HepG2 (cell line): ENCODE measurements around the gene RUNX2. TPM values are rescaled to one million over a fixed set of nuclear protein-coding genes. Genes with fewer than 3 reads are reported as not detected.

Source experiments
- CSRNP2 ChIP-seq: sonication (generic); formaldehyde crosslinking; conservative IDR thresholded peaks from 2 replicates; pipeline ENCODE4 v1.8.0; 2022; ENCODE audit warnings: low read depth, missing genetic modification reagents
- DMTF1 ChIP-seq: sonication (generic); formaldehyde crosslinking; IDR thresholded peaks from 2 replicates; pipeline ENCODE4 v1.4.0; 2020; ENCODE audit warnings: mild to moderate bottlenecking, missing genetic modification reagents
- ELF3 ChIP-seq: IDR thresholded peaks from 2 replicates; pipeline ENCODE4 v1.6.1; 2016; ENCODE audit warnings: missing genetic modification reagents, missing compliant biosample characterization
- ETV6 ChIP-seq: sonication (generic); formaldehyde crosslinking; conservative IDR thresholded peaks from 2 replicates; pipeline ENCODE4 v1.4.0; 2020; ENCODE audit warnings: missing genetic modification reagents
- GLI4 ChIP-seq: sonication (generic); formaldehyde crosslinking; IDR thresholded peaks from 2 replicates; pipeline ENCODE4 v1.5.1; 2020; ENCODE audit warnings: missing genetic modification reagents, mild to moderate bottlenecking, moderate library complexity, borderline replicate concordance
- NFIB ChIP-seq: sonication (generic); formaldehyde crosslinking; IDR thresholded peaks from 2 replicates; pipeline ENCODE4 v1.9.0; 2021; ENCODE audit warnings: missing genetic modification reagents, mild to moderate bottlenecking, borderline replicate concordance
- PRDM15 ChIP-seq: sonication (generic); formaldehyde crosslinking; IDR thresholded peaks from 2 replicates; pipeline ENCODE4 v1.4.0; 2020; ENCODE audit warnings: missing genetic modification reagents
- REL ChIP-seq: sonication (generic); formaldehyde crosslinking; conservative IDR thresholded peaks from 2 replicates; pipeline ENCODE4 v1.8.0; 2022; ENCODE audit warnings: mild to moderate bottlenecking, missing genetic modification reagents, moderate library complexity
- SNAPC2 ChIP-seq: sonication (generic); formaldehyde crosslinking; IDR thresholded peaks from 2 replicates; pipeline ENCODE4 v1.8.1; 2022; ENCODE audit warnings: mild to moderate bottlenecking, missing genetic modification reagents
- SOX13 ChIP-seq, 3 experiments: fragments of 450-650 bp in 1 of 3; sonication (generic) in 1 of 3; formaldehyde crosslinking in 1 of 3; IDR thresholded peaks in 2 of 3; conservative IDR thresholded peaks in 1 of 3; 2 replicates each; pipeline versions ENCODE4 v1.5.0 to v1.6.1; 2016 to 2020; ENCODE audit warnings: antibody characterized with exemption in 1 of 3, mild to moderate bottlenecking in 1 of 3, missing compliant biosample characterization in 1 of 3, missing genetic modification reagents in 1 of 3, moderate library complexity in 1 of 3
- TCF7L2 ChIP-seq: IDR thresholded peaks from 2 replicates; pipeline ENCODE4 v1.6.1; 2011; ENCODE audit warnings: mild to moderate bottlenecking, low read depth, low read length, moderate library complexity
- ZNF121 ChIP-seq: sonication (generic); formaldehyde crosslinking; IDR thresholded peaks from 2 replicates; pipeline ENCODE4 v1.5.0; 2020; ENCODE audit warnings: mild to moderate bottlenecking, missing genetic modification reagents
- ZNF276 ChIP-seq: sonication (generic); formaldehyde crosslinking; IDR thresholded peaks from 2 replicates; pipeline ENCODE4 v1.4.0; 2020; ENCODE audit warnings: mild to moderate bottlenecking, low read depth, missing genetic modification reagents
- ZNF597 ChIP-seq: sonication (generic); formaldehyde crosslinking; IDR thresholded peaks from 2 replicates; pipeline ENCODE4 v1.5.0; 2020; ENCODE audit warnings: missing genetic modification reagents
- ZNF7 ChIP-seq: IDR thresholded peaks from 2 replicates; pipeline ENCODE4 v1.6.1; 2016; ENCODE audit warnings: missing biosample characterization, missing genetic modification reagents
- ZNF737 ChIP-seq: sonication (generic); formaldehyde crosslinking; IDR thresholded peaks from 2 replicates; pipeline ENCODE4 v1.5.0; 2020; ENCODE audit warnings: missing genetic modification reagents, mild to moderate bottlenecking, borderline replicate concordance
- ZNF75D ChIP-seq: sonication (generic); formaldehyde crosslinking; IDR thresholded peaks from 2 replicates; pipeline ENCODE4 v1.8.1; 2023; ENCODE audit warnings: missing genetic modification reagents, mild to moderate bottlenecking, borderline replicate concordance
- polyA plus RNA-seq, 8 experiments: library from polyadenylated mRNA; depleted of rRNA in 3 of 8; stranded (reverse) in 7 of 8; unstranded in 1 of 8; fragments of >200 nt; fragmentation: Illumina TruSeq in 4 of 8; extraction: Trizol in 4 of 8; gene quantifications; 2 replicates each; pipeline versions ENCODE4 v1.2.1 to v1.2.3, GENCODE V29; 2011 to 2016; ENCODE audit warnings: low read depth in 4 of 8, missing spikeins in 1 of 8, mixed read lengths in 1 of 8; ENCODE audit not compliant: insufficient read depth in 1 of 8
- total RNA-seq, 5 experiments: library from RNA; depleted of rRNA; stranded (reverse); fragments of >200 nt; fragmentation: Illumina TruSeq; extraction: Trizol; gene quantifications; 2 replicates each; pipeline ENCODE4 v1.2.3, GENCODE V29; 2016; ENCODE audit warnings: low read depth in 1 of 5

The RUNX2 gene
- total and polyA plus RNA-seq, 2 of the 13 experiments (the other 11 are each of a cell fraction or from before 2014, with no cell fraction given): not detected

- TF ChIP-seq PRDM15 (CRISPR knock-in tag): no peak
- TF ChIP-seq ZNF75D (CRISPR knock-in tag): no peak
- no peak for TF ChIP-seq ZNF7 (CRISPR knock-in tag)
- TF ChIP-seq REL (CRISPR knock-in tag): no peak
- no peak for TF ChIP-seq ZNF121 (CRISPR knock-in tag)
- TF ChIP-seq GLI4 (CRISPR knock-in tag): no peak
- TF ChIP-seq DMTF1 (CRISPR knock-in tag): no peak
- 0 out of 2 replicates have a peak, but pooled peaks have one; percentile 45 for TF ChIP-seq ZNF276 (CRISPR knock-in tag)
- TF ChIP-seq ELF3 (CRISPR knock-in tag): peak; percentile 100
- peak; percentile 57; the same call in 1 of the 2 replicates for TF ChIP-seq SNAPC2 (CRISPR knock-in tag)
- no peak for TF ChIP-seq ZNF737 (CRISPR knock-in tag)
- TF ChIP-seq NFIB (CRISPR knock-in tag): no peak
- no peak for TF ChIP-seq TCF7L2
- no peak for TF ChIP-seq CSRNP2
- no peak for TF ChIP-seq ZNF597 (CRISPR knock-in tag)
- peak; percentile 85 for TF ChIP-seq SOX13 (IDR thresholded peaks at IDR 0.05)
- peak in 1 of 2 experiments; percentile 89; a peak in 2 of 4 replicates for TF ChIP-seq SOX13 (CRISPR knock-in tag; conservative IDR thresholded peaks at IDR 0.05 in 1 of 2, IDR thresholded peaks at IDR 0.05 in 1 of 2)
- 0 out of 2 replicates have a peak, but pooled peaks have one; percentile 81 for TF ChIP-seq ETV6
Observed at GRCh38 chr6:45445749-45446549, 117.8 kb downstream of the RUNX2 start (continued).
